ENCODE data around the gene RFX2.

- TF ChIP-seq CTCF (IDR thresholded peaks at IDR 0.05) (no peak), EP300 (IDR thresholded peaks at IDR 0.05) (no peak), POLR2A (IDR thresholded peaks at IDR 0.05) (no peak), POLR2AphosphoS5 (IDR thresholded peaks at IDR 0.05) (no peak)
Measured at GRCh38 chr19:5963855-5964254, 146.4 kb downstream of the RFX2 start.
